Stimulated activated CD8-positive, alpha-beta memory T cell treated with anti-CD3 and anti-CD28 coated beads, Interleukin-2, amount 100 ng/mL, for 1 hour (primary cell): Measurements from ENCODE around the gene TUT1.

ENCODE experiments used
- DNase-seq, 2 donors: peaks; one replicate each; pipeline ENCODE4 v3.0.0-alpha.2; 2020; ENCODE audit warnings: low read depth in 2 of 2

The TUT1 gene

GRCh38 chr11:62542111-62542745 is 49.1 kb downstream of the TUT1 start:
- DNase-seq, result no peak

DNA sequence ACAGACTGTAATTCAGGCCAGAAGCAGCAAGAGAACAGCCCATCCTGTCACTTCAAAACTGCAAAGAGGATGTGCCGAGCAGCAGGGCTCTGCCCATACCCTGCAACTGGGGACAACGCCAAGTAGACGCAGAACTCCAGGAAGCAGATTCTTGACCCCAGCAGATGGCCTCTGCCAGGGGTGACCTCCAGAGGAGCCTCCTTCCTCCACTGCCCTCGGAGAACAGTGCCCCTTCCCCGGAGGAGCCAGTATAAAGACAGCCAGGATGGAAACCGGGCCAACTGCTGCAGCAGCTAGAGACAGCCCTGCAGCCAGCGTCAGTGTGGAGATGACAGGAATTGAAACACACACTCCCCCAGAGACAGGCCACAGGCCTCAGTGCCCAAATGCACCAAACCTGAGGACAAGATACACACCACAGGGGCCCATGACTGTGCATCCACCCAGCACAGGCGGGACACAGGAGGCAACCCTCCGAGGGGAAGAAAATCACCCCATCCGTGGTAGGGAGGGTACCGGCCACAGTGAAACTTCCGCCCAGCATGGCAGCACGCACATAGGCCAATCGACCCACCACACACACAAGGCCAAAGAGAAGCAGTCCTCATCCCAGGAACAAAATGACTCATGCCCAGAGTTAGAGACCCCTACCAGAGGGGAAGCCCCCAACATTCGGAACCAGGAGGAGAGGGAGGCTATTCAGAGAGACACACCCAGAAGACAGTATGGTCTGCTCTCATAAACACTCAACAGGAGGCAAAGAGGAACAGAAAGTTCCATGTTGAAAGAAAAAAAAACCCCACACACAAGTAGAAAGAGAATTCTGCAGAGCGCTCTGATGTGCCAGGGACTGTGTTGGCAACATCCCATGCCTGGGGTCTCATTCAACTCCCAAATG is 50.3 kb downstream of the TUT1 start:
- no peak for DNase-seq

DNA sequence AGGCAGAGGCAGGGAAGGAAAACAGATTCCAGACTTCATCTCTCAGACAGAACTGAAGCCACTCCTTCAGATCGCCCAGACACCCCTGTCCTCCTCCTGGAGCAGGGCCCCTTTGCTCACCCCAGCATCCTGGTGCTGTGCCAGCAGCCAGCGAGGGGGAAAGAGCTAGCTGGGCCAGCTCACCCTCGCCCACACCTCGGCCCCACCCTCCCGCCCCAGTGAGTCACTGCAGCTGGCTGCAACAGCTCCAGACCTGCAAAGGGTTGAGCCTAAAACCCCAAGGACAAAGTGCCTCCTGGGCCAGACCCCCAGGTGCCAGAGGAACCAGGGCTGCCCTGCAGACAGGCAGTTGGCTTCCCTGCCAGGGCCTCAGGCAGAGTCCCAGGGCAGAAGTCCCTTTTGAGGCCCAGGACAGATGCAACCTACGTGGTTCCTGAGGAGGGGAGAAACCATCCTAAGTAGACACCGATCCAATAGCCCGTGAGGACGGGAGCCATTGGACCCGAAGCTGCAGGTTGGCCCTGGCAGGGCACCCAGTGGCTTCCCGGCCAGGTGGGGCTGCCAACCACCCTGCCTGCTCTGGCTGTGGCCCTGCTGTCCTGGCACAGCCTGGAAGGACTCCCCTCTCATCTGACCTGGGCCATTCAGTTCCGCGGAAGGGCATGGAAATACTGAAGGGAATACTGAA is 51.9 kb downstream of the TUT1 start:
- no peak for DNase-seq

GRCh38 chr11:62538470-62539237 is 52.7 kb downstream of the TUT1 start:
- DNase-seq, result no peak

GRCh38 chr11:62536301-62536957 is 54.9 kb downstream of the TUT1 start:
- DNase-seq, result no peak

DNA sequence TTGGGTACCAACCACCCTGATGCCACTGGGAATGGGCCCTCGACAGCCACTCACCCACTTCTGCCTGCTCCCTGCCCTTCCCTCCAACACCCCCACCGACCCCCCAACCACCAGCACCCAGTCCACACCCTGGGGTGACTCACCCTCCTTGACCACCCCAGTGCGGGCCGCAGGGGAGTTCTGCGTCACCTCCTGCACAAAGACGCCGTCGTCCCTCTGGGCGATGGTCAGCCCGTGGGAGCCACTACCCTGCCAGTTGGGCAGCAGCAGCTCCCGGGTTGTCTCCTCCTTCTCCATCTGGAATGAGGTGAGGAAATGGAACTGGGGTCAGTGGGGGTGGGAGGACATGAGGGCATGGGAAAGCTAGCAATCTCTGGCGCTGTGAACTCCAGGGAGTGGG is 55.5 kb downstream of the TUT1 start:
- DNase-seq, result no peak

GRCh38 chr11:62534779-62535545 is 56.4 kb downstream of the TUT1 start:
- no peak for DNase-seq

- no peak for DNase-seq
These were observed 59.2 kb downstream of the TUT1 start for GRCh38 chr11:62532096-62532495.
